Common myeloid progenitor, CD34-positive (primary cell): ENCODE results near the gene SFTA2.

Experiments
- CTCF ChIA-PET: fragments of 350-600 bp; sonication (Branson Sonifier 250); formaldehyde crosslinking; loops from one replicate; lab custom pipeline; 2021; ENCODE audit warnings: antibody characterized with exemption; lab: Charles Lee
- POLR2A ChIA-PET: fragments of 350-600 bp; sonication (Branson Sonifier 250); formaldehyde crosslinking; loops from one replicate; lab custom pipeline; 2021; ENCODE audit warnings: antibody characterized with exemption; lab: Charles Lee
- DNase-seq, 3 donors: peaks; one replicate each; pipeline versions ENCODE4 v3.0.0 to v3.0.0-alpha.2; 2013
- H3K27ac ChIP-seq, 2 experiments: 1 replicate in 1 of 2; 2 replicates in 1 of 2; pipeline ENCODE4 v1.7.0; 2013; ENCODE audit warnings: inconsistent platforms in 2 of 2, low read length in 2 of 2, mild to moderate bottlenecking in 2 of 2, low read depth in 1 of 2, moderate library complexity in 1 of 2; ENCODE audit not compliant: severe bottlenecking in 2 of 2, insufficient read depth in 1 of 2, poor library complexity in 1 of 2
- H3K27me3 ChIP-seq, 5 experiments: replicated peaks in 2 of 5; 1 replicate in 3 of 5; 2 replicates in 2 of 5; pipeline versions ENCODE4 v1.6.1 to v1.7.0; 2013; ENCODE audit warnings: low read length in 4 of 5, mild to moderate bottlenecking in 2 of 5, moderate library complexity in 2 of 5, inconsistent platforms in 1 of 5; ENCODE audit not compliant: insufficient read depth in 5 of 5, control insufficient read depth in 4 of 5
- H3K36me3 ChIP-seq, 4 experiments: 1 replicate in 2 of 4; 2 replicates in 2 of 4; pipeline versions ENCODE4 v1.6.1 to v1.7.0; 2013; ENCODE audit warnings: low read length in 3 of 4, control low read depth in 1 of 4, mild to moderate bottlenecking in 1 of 4; ENCODE audit not compliant: control insufficient read depth in 4 of 4, insufficient read depth in 4 of 4
- H3K4me1 ChIP-seq, 4 experiments: 1 replicate in 3 of 4; 2 replicates in 1 of 4; pipeline versions ENCODE4 v1.6.1 to v1.7.1; 2013; ENCODE audit warnings: low read length in 3 of 4, mild to moderate bottlenecking in 3 of 4, control low read depth in 1 of 4, inconsistent platforms in 1 of 4, moderate library complexity in 1 of 4; ENCODE audit not compliant: control insufficient read depth in 4 of 4, insufficient read depth in 4 of 4; ENCODE audit errors: control extremely low read depth in 1 of 4
- H3K4me3 ChIP-seq, 7 experiments: 1 replicate in 4 of 7; 2 replicates in 3 of 7; pipeline versions ENCODE4 v1.5.1 to v1.7.0; 2013; ENCODE audit warnings: mild to moderate bottlenecking in 7 of 7, low read length in 6 of 7, moderate library complexity in 6 of 7, inconsistent platforms in 2 of 7, low read depth in 2 of 7, control low read depth in 1 of 7; ENCODE audit not compliant: insufficient read depth in 4 of 7, control insufficient read depth in 1 of 7; ENCODE audit errors: extremely low read depth in 1 of 7
- H3K9me3 ChIP-seq, 5 experiments: 1 replicate in 4 of 5; 2 replicates in 1 of 5; pipeline versions ENCODE4 v1.6.1 to v1.7.1; 2013; ENCODE audit warnings: low read length in 4 of 5, mild to moderate bottlenecking in 2 of 5, inconsistent platforms in 1 of 5, low read depth in 1 of 5, moderate library complexity in 1 of 5; ENCODE audit not compliant: control insufficient read depth in 4 of 5, insufficient read depth in 2 of 5; ENCODE audit errors: control extremely low read depth in 1 of 5
- whole genome bisulfite sequencing: methylation state at CpG from one replicate; pipeline ENCODE4 v1.1.5; 2013; ENCODE audit not compliant: insufficient coverage; 5-methylcytosine and 5-hydroxymethylcytosine counted together

The SFTA2 gene

DNA sequence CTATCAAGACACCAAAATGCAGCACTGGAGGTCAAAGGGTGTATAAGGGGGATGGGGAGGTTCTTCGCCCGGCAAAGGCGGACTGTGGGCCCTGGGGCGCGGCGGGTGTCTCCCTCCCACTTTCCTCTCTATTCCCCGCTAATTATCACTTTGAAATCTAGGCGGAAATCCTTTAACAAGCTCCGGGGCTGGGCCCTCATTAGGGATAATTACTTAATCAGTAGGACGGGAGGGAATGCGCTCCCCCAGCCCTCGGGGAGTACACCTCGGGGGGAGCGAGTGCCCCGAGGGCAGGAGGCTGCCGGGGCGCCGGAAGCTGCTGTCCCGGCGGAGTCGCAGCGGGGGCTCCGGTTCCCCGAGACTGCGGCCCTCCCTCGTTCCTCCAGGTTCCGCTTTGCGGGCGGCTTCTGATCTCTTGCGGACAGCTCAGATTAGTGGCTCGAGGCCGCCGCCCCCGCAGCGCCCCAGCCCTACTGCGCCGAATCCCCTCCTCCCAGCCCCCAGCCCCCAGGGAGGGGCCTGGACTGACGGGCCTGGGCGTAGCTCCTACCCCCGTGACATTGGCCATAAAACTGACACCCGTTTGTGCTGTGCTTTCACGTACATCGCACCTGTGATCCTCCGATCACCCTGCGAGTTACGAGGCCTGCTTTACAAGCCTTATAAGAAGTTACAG, 23.5 kb upstream of the SFTA2 start:
- Histone ChIP-seq H3K4me3 (peak overlapping the region; percentile 11 to 72 (median 55)), H3K27ac (no peak overlapping the region), H3K4me1 (peaks cover 2 to 16% (median 14%) of the 10 kb centered on the region in 4 experiments), H3K9me3 (peaks cover 0 to 3% (median 0%) of the 10 kb centered on the region in 5 experiments), H3K36me3 (no peaks in the 10 kb centered on the region), H3K27me3 (peaks cover 11 to 80% (median 33%) of the 10 kb centered on the region in 5 experiments)
- peak; percentile 56 to 90 (median 84) for DNase-seq
- ChIA-PET POLR2A (interaction anchor here (0.6 to 1.0 kb wide), 2 partner anchors 12 to 17 kb away, joined by 3 read pairs; no protein-coding TSS in a partner anchor), CTCF (interaction anchor here (1.0 kb wide), 1 partner anchor 13 kb away, joined by 3 read pairs; no protein-coding TSS in a partner anchor)
- WGBS = 0% methylated on average over 27 of the region's 46 CpGs

DNA sequence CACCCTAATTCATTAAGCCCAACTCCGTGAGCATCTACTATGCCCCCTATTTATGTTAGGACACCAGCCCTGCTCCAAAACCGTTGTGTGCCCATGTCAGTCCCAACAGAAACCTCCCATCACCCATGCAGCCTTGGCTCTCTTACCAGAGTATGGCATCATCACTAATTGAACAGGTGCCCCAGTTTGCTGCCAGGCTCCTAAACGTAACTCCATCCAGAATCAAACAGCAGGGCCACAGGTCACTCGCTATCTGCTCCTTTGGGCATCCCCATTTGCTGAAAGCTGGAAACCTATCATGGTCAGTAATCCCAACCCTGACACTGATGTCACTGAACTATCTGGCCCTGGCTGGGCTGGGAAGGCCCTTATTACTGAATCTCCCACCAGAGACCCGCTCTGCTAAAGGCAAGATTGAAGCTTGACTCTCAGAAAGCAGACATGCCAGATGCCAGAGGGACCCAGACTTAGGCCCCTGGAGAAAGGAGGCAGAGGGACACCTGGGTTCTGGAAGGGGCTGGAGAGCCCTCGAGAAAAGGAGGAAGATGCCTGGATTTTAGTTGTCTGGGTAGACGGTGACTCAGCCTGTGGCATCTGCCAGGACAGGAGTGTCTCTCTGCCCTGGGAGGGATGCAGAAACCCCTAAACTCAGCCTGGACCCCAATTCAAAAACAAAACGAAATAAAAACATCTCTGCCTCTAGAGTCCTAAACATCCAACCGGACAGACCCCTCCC, 22.8 kb upstream of the SFTA2 start:
- WGBS = 78% methylated on average over 6 of the region's 9 CpGs
- Histone ChIP-seq H3K4me3 (peak overlapping the region in 6 of 7 experiments; percentile 25 to 72 (median 60)), H3K36me3 (no peaks in the 10 kb centered on the region), H3K27me3 (peaks cover 11 to 80% (median 30%) of the 10 kb centered on the region in 5 experiments), H3K9me3 (peaks cover 0 to 3% (median 0%) of the 10 kb centered on the region in 5 experiments), H3K4me1 (peaks cover 2 to 16% (median 14%) of the 10 kb centered on the region in 4 experiments), H3K27ac (no peak overlapping the region)
- ChIA-PET POLR2A (no interaction called here), CTCF (no interaction called here)
- peak in 2 of 3 donors; percentile 11 to 38 for DNase-seq

DNA sequence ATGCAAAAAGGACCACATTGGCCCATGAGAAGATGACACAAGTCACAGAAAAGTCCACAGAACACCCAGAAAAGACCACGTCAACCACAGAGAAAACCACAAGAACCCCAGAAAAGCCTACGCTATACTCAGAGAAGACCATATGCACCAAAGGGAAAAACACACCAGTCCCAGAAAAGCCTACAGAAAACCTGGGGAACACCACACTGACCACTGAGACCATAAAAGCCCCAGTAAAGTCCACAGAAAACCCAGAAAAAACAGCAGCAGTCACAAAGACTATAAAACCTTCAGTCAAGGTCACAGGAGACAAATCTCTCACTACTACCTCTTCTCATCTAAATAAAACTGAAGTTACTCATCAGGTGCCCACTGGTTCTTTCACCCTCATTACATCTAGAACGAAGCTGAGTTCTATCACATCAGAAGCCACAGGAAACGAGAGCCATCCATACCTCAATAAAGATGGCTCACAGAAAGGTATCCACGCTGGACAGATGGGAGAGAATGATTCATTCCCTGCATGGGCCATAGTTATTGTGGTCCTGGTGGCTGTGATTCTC, 20.0 kb upstream of the SFTA2 start:
- peaks cover 11 to 70% (median 34%) of the 10 kb centered on the region in 5 experiments for H3K27me3 ChIP-seq
- no peak overlapping the region for H3K4me3 ChIP-seq
- no peak overlapping the region for H3K27ac ChIP-seq
- WGBS = 95% methylated on average over 5 of the region's 5 CpGs
- no peak for DNase-seq
- peaks cover 2 to 16% (median 14%) of the 10 kb centered on the region in 4 experiments for H3K4me1 ChIP-seq
- CTCF ChIA-PET = interaction anchor here (1.1 to 1.5 kb wide), 2 partner anchors 35 to 135 kb away, joined by 3 to 4 read pairs; no protein-coding TSS in a partner anchor
- H3K9me3 ChIP-seq = peaks cover 0 to 6% (median 0%) of the 10 kb centered on the region in 5 experiments
- H3K36me3 ChIP-seq = no peaks in the 10 kb centered on the region
- POLR2A ChIA-PET = no interaction called here

GRCh38 chr6:30948811-30949210, 16.8 kb upstream of the SFTA2 start:
- no peak overlapping the region for H3K4me3 ChIP-seq
- peaks cover 0 to 6% (median 0%) of the 10 kb centered on the region in 5 experiments for H3K9me3 ChIP-seq
- H3K27me3 ChIP-seq = peaks cover 8 to 54% (median 27%) of the 10 kb centered on the region in 5 experiments
- WGBS = 100% methylated on average over 6 of the region's 6 CpGs
- no peaks in the 10 kb centered on the region for H3K4me1 ChIP-seq
- no peak for DNase-seq
- ChIA-PET CTCF (no interaction called here), POLR2A (no interaction called here)
- H3K27ac ChIP-seq = no peak overlapping the region
- H3K36me3 ChIP-seq = no peaks in the 10 kb centered on the region

DNA sequence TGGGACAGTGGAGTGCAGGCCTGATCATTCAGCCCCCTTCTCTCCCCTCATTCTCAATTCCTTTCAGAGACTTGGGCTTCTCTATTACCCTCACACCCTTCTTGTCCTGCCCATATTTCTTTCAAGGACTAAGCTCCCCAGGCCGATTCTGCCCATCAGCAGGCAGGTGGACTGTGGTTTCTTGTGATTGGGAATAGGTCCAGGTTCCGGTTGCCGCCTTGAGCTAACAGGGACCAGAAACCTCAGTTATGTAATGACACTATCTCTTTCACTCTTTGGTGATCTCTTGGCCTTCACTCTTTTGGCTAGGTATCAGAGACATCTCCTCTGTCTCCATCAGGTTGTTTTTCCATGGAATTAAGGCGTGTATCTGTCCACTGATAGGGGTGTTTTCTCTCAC, 15.3 kb upstream of the SFTA2 start:
- H3K36me3 ChIP-seq = no peaks in the 10 kb centered on the region
- H3K27me3 ChIP-seq = peaks cover 7 to 54% (median 24%) of the 10 kb centered on the region in 5 experiments
- no peak for DNase-seq
- CTCF ChIA-PET = interaction anchor here (1.2 to 1.8 kb wide), 3 partner anchors 97 to 140 kb away, joined by 3 to 6 read pairs (median 3); no protein-coding TSS in a partner anchor
- H3K9me3 ChIP-seq = peaks cover 0 to 6% (median 0%) of the 10 kb centered on the region in 5 experiments
- H3K27ac ChIP-seq = no peak overlapping the region
- no peak overlapping the region for H3K4me3 ChIP-seq
- WGBS = no CpG with 5 or more reads among the region's 4 CpGs
- POLR2A ChIA-PET = no interaction called here
- no peaks in the 10 kb centered on the region for H3K4me1 ChIP-seq

GRCh38 chr6:30945281-30945680, 13.3 kb upstream of the SFTA2 start:
- POLR2A ChIA-PET = no interaction called here
- no peak overlapping the region for H3K27ac ChIP-seq
- no peaks in the 10 kb centered on the region for H3K36me3 ChIP-seq
- no peak overlapping the region for H3K4me3 ChIP-seq
- CTCF ChIA-PET = no interaction called here
- WGBS = 100% methylated on average over 2 of the region's 5 CpGs
- H3K9me3 ChIP-seq = peaks cover 0 to 3% (median 0%) of the 10 kb centered on the region in 5 experiments
- no peaks in the 10 kb centered on the region for H3K4me1 ChIP-seq
- H3K27me3 ChIP-seq = peaks cover 0 to 56% (median 20%) of the 10 kb centered on the region in 5 experiments
- DNase-seq = no peak
